ENCODE data around the gene OXSM. TPM values are rescaled to one million over a fixed set of nuclear protein-coding genes. Genes with fewer than 3 reads are reported as not detected.

OXSM gene
- total RNA-seq, 4 donors from 2014 or later = 5.0 to 13.5 (median 11.2) TPM

DNA sequence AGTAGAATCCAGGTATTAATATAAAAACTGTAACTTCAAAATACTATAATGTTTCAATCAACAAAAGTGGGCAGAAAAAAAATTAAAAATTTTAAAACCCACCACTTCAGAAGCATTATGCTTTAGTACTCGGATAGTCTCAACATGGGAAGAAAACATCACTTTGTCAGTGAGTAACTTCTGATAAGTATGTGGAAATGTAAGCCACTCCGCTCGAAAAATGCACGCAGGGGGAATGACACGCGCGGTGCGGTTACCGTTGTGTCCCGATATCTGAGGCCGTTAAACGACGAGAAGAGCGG is 7.3 kb upstream of the OXSM start:
- intact Hi-C loops (cut with DNase I; ENCODE audit: low total_unique reads) = no loop called here
- DNase-seq = no peak
- Histone ChIP-seq H3K9me3 (no peaks in the 10 kb centered on the region), H3K4me1 (peaks cover 7 to 38% (median 19%) of the 10 kb centered on the region in 4 donors), H3K27ac (peak overlapping the region; percentile 89 to 96 (median 92)), H3K27me3 (no peaks in the 10 kb centered on the region), H3K36me3 (peaks cover 0 to 8% (median 0%) of the 10 kb centered on the region in 4 donors), H3K4me3 (peak overlapping the region; percentile 62 to 87 (median 74))
- 0% methylated on average over 8 to 14 of the region's 14 CpGs for WGBS, 2 donors (ENCODE audit: low coverage in 1 of 2)
- in situ Hi-C loops (cut with MboI; ENCODE audit: low pct_ligation_motif_present in 1 of 4, low pct_unique_long_range_greater_than_20kb in 1 of 4, low sequenced_read_pairs in 3 of 4) = loop anchor here in 2 of 4 donors (10.0 to 25.0 kb wide), 2 partner anchors 118 to 120 kb away; partner anchors contain the start of gene TOP2B (in 2 of the 2)
- TF ChIP-seq EP300 (IDR thresholded peaks at IDR 0.05; ENCODE audit: low read depth) (no peak), POLR2A (IDR thresholded peaks at IDR 0.05) (no peak), POLR2AphosphoS5 (IDR thresholded peaks at IDR 0.05) (no peak)
- TF ChIP-seq, protein P1, sequence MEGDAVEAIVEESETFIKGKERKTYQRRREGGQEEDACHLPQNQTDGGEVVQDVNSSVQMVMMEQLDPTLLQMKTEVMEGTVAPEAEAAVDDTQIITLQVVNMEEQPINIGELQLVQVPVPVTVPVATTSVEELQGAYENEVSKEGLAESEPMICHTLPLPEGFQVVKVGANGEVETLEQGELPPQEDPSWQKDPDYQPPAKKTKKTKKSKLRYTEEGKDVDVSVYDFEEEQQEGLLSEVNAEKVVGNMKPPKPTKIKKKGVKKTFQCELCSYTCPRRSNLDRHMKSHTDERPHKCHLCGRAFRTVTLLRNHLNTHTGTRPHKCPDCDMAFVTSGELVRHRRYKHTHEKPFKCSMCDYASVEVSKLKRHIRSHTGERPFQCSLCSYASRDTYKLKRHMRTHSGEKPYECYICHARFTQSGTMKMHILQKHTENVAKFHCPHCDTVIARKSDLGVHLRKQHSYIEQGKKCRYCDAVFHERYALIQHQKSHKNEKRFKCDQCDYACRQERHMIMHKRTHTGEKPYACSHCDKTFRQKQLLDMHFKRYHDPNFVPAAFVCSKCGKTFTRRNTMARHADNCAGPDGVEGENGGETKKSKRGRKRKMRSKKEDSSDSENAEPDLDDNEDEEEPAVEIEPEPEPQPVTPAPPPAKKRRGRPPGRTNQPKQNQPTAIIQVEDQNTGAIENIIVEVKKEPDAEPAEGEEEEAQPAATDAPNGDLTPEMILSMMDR (IDR thresholded peaks at IDR 0.05) = no peak

DNA sequence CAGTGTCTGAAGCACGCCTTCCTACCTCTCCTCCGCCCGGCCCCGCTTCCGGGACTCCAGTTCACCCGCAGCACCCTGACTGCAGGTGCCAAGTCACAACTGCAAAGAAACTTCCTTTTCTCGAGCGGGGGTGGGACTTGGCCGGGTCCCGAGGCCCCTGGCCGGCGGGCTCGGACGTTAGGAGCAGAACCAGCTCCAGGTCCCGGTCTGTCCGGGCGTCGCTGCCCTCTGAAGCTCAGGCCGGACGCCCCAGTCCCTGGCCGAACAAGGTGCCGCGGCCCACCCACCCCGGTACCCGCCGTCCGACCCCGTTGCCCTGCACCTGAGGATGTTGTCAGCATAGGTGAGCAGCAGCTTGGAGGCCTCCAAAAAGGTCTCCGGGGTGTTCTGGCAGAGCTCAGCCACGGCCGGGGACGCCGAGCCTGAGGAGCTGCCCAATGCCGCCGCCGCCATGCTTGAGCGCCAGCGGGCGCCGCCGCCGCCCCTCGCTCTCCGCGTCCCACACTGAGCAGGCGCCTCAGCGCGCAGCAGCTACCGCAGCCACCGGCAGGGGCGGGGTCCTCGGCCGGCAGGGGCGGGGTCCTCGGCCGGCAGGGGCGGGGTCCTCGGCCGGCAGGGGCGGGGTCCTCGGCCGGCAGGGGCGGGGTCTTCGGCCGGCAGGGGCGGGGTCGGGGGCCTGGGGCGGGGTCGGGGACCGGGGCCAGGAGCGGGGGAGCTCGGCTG is 6.8 kb upstream of the OXSM start, which contains the start of gene NGLY1:
Gene NGLY1, minus strand, starts transcription at position 506 of the 723 bp plus-strand sequence. Its CDS starts 53 bp downstream, at position 453.
- intact Hi-C loops (cut with DNase I; ENCODE audit: low total_unique reads) = no loop called here
- DNase-seq = peak; percentile 89
- TF ChIP-seq, protein P1 (IDR thresholded peaks at IDR 0.05) = peak in 4 of 5 experiments; percentile 9 to 45 (median 26)
- TF ChIP-seq POLR2A (IDR thresholded peaks at IDR 0.05) (peak; percentile 91), EP300 (IDR thresholded peaks at IDR 0.05; ENCODE audit: low read depth) (no peak), POLR2AphosphoS5 (IDR thresholded peaks at IDR 0.05) (peak; percentile 95 to 97 (median 96))
- H3K36me3 ChIP-seq = peaks cover 0 to 3% (median 0%) of the 10 kb centered on the region in 4 donors
- no peaks in the 10 kb centered on the region for H3K27me3 ChIP-seq
- peak within 1 kb of the TSS; percentile 89 to 96 (median 92) for H3K27ac ChIP-seq
- no peaks in the 10 kb centered on the region for H3K9me3 ChIP-seq
- WGBS, 2 donors (ENCODE audit: low coverage in 1 of 2) = 1% methylated on average over 25 of the region's 72 CpGs; no CpG with 5 or more reads in 1 of the 2 donors
- H3K4me3 ChIP-seq = peak within 1 kb of the TSS; percentile 69 to 87 (median 78)
- H3K4me1 ChIP-seq = peaks cover 7 to 43% (median 20%) of the 10 kb centered on the region in 4 donors
- in situ Hi-C loops (cut with MboI; ENCODE audit: low pct_ligation_motif_present in 1 of 4, low pct_unique_long_range_greater_than_20kb in 1 of 4, low sequenced_read_pairs in 3 of 4) = loop anchor here in 2 of 4 donors (10.0 to 25.0 kb wide), 2 partner anchors 118 to 121 kb away; partner anchors contain the start of gene TOP2B (in 2 of the 2)

DNA sequence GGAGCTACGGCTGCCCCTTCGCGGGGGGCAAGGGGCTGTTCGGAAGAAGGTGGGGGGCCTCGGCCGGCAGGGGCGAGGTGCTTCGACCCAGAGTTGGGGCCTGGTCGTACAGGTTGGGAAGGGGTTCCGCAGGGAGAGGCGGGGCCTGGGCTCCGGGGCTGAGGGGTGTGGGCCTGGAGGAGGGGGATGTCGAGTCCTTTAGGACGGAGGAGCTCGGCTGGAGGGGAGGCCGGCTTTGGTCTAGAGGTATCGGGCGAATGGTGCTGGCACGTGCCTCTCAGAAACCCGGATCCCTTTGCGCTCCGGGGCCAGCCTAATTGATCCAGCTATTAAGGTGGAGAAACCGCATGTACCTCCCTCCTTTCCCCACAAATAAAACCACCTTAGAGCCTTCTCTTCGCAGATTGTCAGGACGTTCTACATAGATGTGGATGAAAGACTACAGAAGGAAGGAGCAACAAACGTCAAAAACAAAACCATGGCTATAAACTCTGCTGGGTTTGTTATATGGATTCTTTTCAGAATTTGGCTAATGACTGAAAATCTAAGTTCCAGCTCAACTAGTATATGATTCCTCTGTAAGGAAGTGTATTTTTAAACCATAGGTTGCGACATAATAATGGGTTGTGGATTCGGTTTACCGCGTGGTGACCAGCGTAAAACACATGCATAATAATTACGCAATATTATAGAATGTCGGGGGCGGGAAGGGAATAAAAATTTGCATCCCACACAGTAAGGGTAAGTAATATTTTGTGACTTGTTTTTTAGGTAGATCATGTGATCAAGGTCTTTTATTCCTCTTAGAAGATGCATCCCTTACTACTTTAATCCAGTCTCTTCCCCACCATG is 6.0 kb upstream of the OXSM start:
- TF ChIP-seq EP300 (IDR thresholded peaks at IDR 0.05; ENCODE audit: low read depth) (no peak), POLR2AphosphoS5 (IDR thresholded peaks at IDR 0.05) (no peak), POLR2A (IDR thresholded peaks at IDR 0.05) (no peak)
- TF ChIP-seq, protein P1 (IDR thresholded peaks at IDR 0.05) = peak in 1 of 5 experiments; percentile 18
- peaks cover 7 to 51% (median 27%) of the 10 kb centered on the region in 4 donors for H3K4me1 ChIP-seq
- H3K27ac ChIP-seq = peak overlapping the region; percentile 89 to 96 (median 92)
- no peaks in the 10 kb centered on the region for H3K36me3 ChIP-seq
- WGBS, 2 donors (ENCODE audit: low coverage in 1 of 2) = 18 to 75% methylated on average over 9 to 34 of the region's 34 CpGs
- no peaks in the 10 kb centered on the region for H3K9me3 ChIP-seq
- H3K27me3 ChIP-seq = no peaks in the 10 kb centered on the region
- in situ Hi-C loops (cut with MboI; ENCODE audit: low pct_ligation_motif_present in 1 of 4, low pct_unique_long_range_greater_than_20kb in 1 of 4, low sequenced_read_pairs in 3 of 4) (loop anchor here in 2 of 4 donors (10.0 to 25.0 kb wide), 2 partner anchors 119 to 122 kb away; partner anchors contain the start of gene TOP2B (in 2 of the 2)), intact Hi-C loops (cut with DNase I; ENCODE audit: low total_unique reads) (no loop called here)
- DNase-seq = no peak
- peak overlapping the region; percentile 69 to 87 (median 78) for H3K4me3 ChIP-seq
